DND-41 (cell line): ENCODE results near the gene BLMH.

ENCODE experiments used
- CTCF ChIP-seq: IDR thresholded peaks from 2 replicates; pipeline ENCODE4 v1.5.1; 2012; ENCODE audit warnings: borderline replicate concordance, low read length, moderate library complexity, mild to moderate bottlenecking; ENCODE audit not compliant: poor library complexity, severe bottlenecking; ENCODE audit errors: extremely low read depth
- EZH2 ChIP-seq: IDR thresholded peaks from 3 replicates; pipeline ENCODE4 v1.6.1; 2012; ENCODE audit warnings: borderline replicate concordance, low read depth, mild to moderate bottlenecking, moderate library complexity, low read length, inconsistent platforms; ENCODE audit not compliant: severe bottlenecking

GRCh38 chr17:30240177-30240576 lies 51.6 kb downstream of the BLMH start:
- TF ChIP-seq EZH2 (no peak), CTCF (no peak)
